Urothelium cell line (cell line): ENCODE data around the gene PYGM.

Experiments used
- DNase-seq: peaks from one replicate; pipeline ENCODE4 v3.0.0; 2011; ENCODE audit warnings: low spot score, mixed read lengths
- FAIRE-seq: peaks from 2 replicates; lab custom pipeline; 2011; peaks lifted over from hg19 to GRCh38; lab: Jason Lieb, UNC

PYGM gene

DNA sequence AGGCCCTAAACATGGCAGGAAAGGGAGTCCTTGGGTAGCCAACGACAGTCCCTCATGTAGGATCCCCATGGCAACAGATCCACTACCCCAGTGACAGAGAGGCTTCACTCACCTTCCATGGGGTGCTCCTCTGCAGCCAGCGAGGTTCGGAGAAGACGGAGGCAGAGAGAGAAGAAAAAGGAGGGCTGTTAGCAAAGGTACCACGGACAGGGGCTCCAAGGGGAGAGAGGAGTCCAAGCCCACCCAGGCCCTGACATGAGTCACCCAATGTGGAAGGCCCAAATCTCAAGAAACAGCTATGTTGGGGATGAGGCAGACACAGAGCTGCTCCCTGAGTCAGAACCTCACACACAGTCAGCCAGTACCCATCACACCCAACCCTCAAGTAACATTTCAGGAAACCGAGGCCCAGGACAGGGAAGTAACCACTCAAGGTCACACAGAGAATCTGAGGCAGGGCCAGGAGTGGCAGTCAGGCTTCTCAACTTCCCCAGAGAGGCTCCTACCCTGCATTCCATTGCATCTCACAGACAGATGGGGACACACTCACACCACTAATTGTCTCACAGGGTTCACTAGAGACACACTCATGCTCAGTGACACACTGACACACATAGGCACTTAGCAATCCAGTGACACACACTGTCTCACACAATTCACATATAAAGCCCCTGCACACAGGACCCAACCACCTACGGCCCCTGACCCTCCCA, 62.0 kb downstream of the PYGM start:
- no peak for FAIRE-seq
- no peak for DNase-seq
